KMS-11 (cell line): ENCODE results near the gene PILRA.

ENCODE experiments used
- H2AFZ ChIP-seq: fragments of 200-600 bp; sonication (generic); 2 replicates; pipeline ENCODE4 v1.6.1; 2016; ENCODE audit warnings: antibody characterized with exemption, mixed run types, low read depth
- H3K27ac ChIP-seq: fragments of 200-600 bp; sonication (generic); 2 replicates; pipeline ENCODE4 v1.6.1; 2016; ENCODE audit warnings: mild to moderate bottlenecking, mixed run types
- H3K27me3 ChIP-seq: fragments of 200-600 bp; sonication (generic); 2 replicates; pipeline ENCODE4 v1.6.1; 2017; ENCODE audit warnings: mild to moderate bottlenecking, low read depth, mixed run types, moderate library complexity; ENCODE audit not compliant: insufficient read depth
- H3K36me3 ChIP-seq: fragments of 200-600 bp; sonication (generic); 2 replicates; pipeline ENCODE4 v1.6.1; 2017; ENCODE audit warnings: mild to moderate bottlenecking, mixed run types; ENCODE audit not compliant: insufficient read depth
- H3K4me1 ChIP-seq: fragments of 200-600 bp; sonication (generic); 2 replicates; pipeline ENCODE4 v1.6.1; 2016; ENCODE audit warnings: mild to moderate bottlenecking, low read depth, mixed run types; ENCODE audit not compliant: poor library complexity, severe bottlenecking
- H3K4me2 ChIP-seq: fragments of 200-600 bp; sonication (generic); 2 replicates; pipeline ENCODE4 v1.7.0; 2016; ENCODE audit warnings: mild to moderate bottlenecking, mixed run types
- H3K4me3 ChIP-seq: fragments of 200-600 bp; sonication (generic); IDR thresholded peaks from 2 replicates; pipeline ENCODE4 v1.6.1; 2017; ENCODE audit warnings: low read depth, low read length, mixed read lengths; ENCODE audit not compliant: insufficient read depth
- H3K79me2 ChIP-seq: fragments of 200-600 bp; sonication (generic); 2 replicates; pipeline ENCODE4 v1.6.1; 2016; ENCODE audit warnings: low read depth, mixed run types; ENCODE audit not compliant: insufficient read depth
- H3K9ac ChIP-seq: fragments of 200-600 bp; sonication (generic); 2 replicates; pipeline ENCODE4 v1.6.1; 2016; ENCODE audit warnings: mild to moderate bottlenecking, mixed run types
- H4K20me1 ChIP-seq: fragments of 200-600 bp; sonication (generic); 2 replicates; pipeline ENCODE4 v1.6.1; 2016; ENCODE audit warnings: mild to moderate bottlenecking, mixed run types; ENCODE audit not compliant: insufficient read depth
- TF ChIP-seq, protein P1 (sequence below): fragments of 200-600 bp; sonication (generic); conservative IDR thresholded peaks from 2 replicates; pipeline ENCODE4 v1.6.1; 2017; ENCODE audit warnings: low read depth, mild to moderate bottlenecking, antibody characterized with exemption, low read length, moderate library complexity, mixed read lengths

PILRA gene

DNA sequence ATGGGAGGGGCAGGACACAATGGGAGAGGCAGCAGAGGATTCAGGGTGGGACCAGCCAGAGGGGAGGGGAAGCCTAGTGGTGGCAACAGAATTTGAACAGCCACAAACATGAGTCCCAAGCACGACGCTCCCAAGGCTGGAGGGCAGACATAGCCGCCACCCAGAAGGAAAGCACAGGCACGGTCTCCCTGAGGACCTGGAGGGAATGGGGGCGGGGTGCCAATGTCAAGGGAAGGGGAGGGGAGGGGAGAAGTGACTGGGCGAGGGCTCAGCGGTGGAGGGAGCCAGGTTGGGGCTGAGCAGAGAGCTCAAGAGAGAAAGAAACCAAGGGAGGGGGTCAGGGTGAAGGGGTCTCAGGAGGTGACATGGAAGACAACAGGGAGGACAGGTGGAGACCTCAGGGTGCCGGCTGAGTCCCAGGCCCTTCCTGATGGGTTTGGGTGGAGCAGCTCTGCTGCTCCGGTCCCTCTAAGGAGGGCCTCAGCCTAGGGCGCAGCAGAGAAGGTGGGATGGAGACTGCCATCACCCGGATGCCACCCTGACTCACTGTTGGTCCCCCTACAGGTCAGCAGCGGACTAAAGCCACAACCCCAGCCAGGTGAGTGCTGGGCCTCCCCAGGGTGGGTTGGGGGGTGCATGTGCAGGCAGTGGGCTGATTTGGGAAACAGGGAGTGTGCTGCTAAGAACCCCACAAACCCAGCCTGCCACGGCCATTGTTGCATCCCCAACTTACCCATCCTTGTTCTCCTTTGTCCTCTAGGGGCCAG lies 24.2 kb downstream of the PILRA start:
- H3K36me3 ChIP-seq: no peaks in the 10 kb centered on the region
- H2AFZ ChIP-seq: no peak overlapping the region
- H4K20me1 ChIP-seq: no peaks in the 10 kb centered on the region
- H3K4me3 ChIP-seq: no peak overlapping the region
- H3K4me1 ChIP-seq: peaks cover 34% of the 10 kb centered on the region
- TF ChIP-seq, protein P1, sequence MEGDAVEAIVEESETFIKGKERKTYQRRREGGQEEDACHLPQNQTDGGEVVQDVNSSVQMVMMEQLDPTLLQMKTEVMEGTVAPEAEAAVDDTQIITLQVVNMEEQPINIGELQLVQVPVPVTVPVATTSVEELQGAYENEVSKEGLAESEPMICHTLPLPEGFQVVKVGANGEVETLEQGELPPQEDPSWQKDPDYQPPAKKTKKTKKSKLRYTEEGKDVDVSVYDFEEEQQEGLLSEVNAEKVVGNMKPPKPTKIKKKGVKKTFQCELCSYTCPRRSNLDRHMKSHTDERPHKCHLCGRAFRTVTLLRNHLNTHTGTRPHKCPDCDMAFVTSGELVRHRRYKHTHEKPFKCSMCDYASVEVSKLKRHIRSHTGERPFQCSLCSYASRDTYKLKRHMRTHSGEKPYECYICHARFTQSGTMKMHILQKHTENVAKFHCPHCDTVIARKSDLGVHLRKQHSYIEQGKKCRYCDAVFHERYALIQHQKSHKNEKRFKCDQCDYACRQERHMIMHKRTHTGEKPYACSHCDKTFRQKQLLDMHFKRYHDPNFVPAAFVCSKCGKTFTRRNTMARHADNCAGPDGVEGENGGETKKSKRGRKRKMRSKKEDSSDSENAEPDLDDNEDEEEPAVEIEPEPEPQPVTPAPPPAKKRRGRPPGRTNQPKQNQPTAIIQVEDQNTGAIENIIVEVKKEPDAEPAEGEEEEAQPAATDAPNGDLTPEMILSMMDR: no peak
- H3K79me2 ChIP-seq: no peaks in the 10 kb centered on the region
- H3K9ac ChIP-seq: no peak overlapping the region
- H3K27ac ChIP-seq: no peak overlapping the region
- H3K4me2 ChIP-seq: peak overlapping the region; percentile 85
- H3K27me3 ChIP-seq: peaks cover 36% of the 10 kb centered on the region

DNA sequence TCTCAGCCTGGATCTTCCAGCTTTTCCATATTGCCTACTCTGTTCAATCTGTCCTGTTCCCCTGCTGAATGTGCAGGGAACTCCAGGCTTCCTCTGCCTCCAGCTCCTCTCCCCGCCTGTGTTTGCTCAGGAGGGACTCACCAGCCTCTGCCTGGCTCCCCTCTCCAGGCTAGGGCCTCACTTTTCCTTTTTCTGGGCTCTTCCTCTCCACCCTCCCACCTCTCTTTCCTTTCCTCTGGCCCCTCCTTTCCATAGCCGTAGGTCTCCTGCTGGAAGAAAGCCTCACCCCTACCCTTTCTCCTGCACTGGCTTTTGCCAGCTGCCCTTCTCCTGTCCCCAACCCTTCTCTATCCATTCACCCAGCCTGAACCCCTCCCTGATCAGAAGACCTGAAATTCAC lies 25.0 kb downstream of the PILRA start:
- Histone ChIP-seq H3K79me2 (no peaks in the 10 kb centered on the region), H2AFZ (no peak overlapping the region), H3K4me3 (no peak overlapping the region), H4K20me1 (no peaks in the 10 kb centered on the region), H3K27ac (no peak overlapping the region), H3K9ac (no peak overlapping the region), H3K4me2 (no peak overlapping the region), H3K27me3 (peaks cover 36% of the 10 kb centered on the region), H3K36me3 (no peaks in the 10 kb centered on the region), H3K4me1 (peaks cover 34% of the 10 kb centered on the region)
- TF ChIP-seq, protein P1: no peak

DNA sequence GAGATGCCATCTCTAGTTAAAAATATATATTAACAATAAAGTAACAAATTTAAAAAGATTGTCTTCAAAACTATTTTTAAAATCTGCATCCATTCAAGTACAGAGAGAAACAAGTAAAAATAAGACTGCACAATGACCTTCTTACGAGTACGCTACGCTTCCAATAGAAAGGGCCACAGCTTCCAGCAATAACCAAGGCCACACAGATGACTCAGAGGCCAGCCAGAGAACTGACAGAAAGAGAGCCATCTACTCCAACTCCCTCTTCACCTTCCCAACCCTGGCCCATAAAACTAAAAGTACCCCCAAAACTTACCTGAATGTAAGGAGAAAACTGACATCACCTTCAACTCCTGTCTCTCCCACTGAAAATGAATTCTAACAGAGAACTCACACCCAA lies 26.8 kb downstream of the PILRA start:
- H3K4me2 ChIP-seq: no peak overlapping the region
- no peak overlapping the region for H3K27ac ChIP-seq
- no peak overlapping the region for H3K4me3 ChIP-seq
- peaks cover 32% of the 10 kb centered on the region for H3K27me3 ChIP-seq
- no peaks in the 10 kb centered on the region for H4K20me1 ChIP-seq
- no peak overlapping the region for H3K9ac ChIP-seq
- no peak overlapping the region for H2AFZ ChIP-seq
- H3K79me2 ChIP-seq: no peaks in the 10 kb centered on the region
- H3K4me1 ChIP-seq: peaks cover 31% of the 10 kb centered on the region
- TF ChIP-seq, protein P1: no peak
- H3K36me3 ChIP-seq: no peaks in the 10 kb centered on the region

DNA sequence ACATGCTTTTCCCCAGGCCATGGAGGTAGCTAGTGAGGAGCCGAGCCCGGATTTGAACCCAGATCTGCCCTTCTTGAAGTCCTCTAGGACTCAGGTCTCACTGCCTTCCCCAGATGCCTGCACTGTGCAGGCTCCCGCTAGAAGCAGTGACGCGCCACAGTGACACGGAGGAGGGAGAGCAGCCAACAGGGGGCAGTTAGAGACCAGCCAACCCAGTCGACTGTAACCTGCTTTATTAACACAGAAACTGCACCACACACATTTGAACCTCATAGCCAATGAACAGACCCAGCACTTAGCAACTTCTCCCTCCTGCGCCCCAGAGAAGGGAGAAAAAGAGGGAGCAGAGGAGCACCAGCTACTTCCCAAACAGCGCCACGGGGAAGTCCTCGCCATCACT lies 27.4 kb downstream of the PILRA start:
- Histone ChIP-seq H3K4me3 (no peak overlapping the region), H3K27me3 (peaks cover 31% of the 10 kb centered on the region), H3K36me3 (no peaks in the 10 kb centered on the region), H2AFZ (no peak overlapping the region), H3K4me1 (peaks cover 24% of the 10 kb centered on the region), H3K79me2 (no peaks in the 10 kb centered on the region), H3K4me2 (no peak overlapping the region), H4K20me1 (no peaks in the 10 kb centered on the region), H3K27ac (no peak overlapping the region), H3K9ac (no peak overlapping the region)
- TF ChIP-seq, protein P1: no peak
